Caco-2 (cell line): ENCODE measurements around the gene ATAD3C. TPM values are rescaled to one million over a fixed set of nuclear protein-coding genes. Genes with fewer than 3 reads are reported as not detected.

Experiments
- BruUV-seq: library from RNA; stranded (reverse); fragments of 400-500 nt; replicated peaks from 2 replicates; lab custom pipeline; 2021; lab: Mats Ljungman, UMichigan
- CTCF ChIA-PET: fragments of 300-600 bp; sonication (Branson Sonifier 250); formaldehyde crosslinking; loops from one replicate; lab custom pipeline; 2022; ENCODE audit warnings: antibody characterized with exemption; lab: Charles Lee
- POLR2A ChIA-PET: fragments of 300-600 bp; sonication (Branson Sonifier 250); formaldehyde crosslinking; loops from one replicate; lab custom pipeline; 2022; ENCODE audit warnings: antibody characterized with exemption; lab: Charles Lee
- DNase-seq, 2 experiments: peaks; one replicate each; pipeline versions ENCODE4 v3.0.0 to v3.0.0-alpha.2; 2020 to 2022
- H3K27me3 ChIP-seq: replicated peaks from 2 replicates; pipeline ENCODE4 v1.6.0; 2011; ENCODE audit warnings: low read length; ENCODE audit not compliant: control insufficient read depth, insufficient read depth
- H3K36me3 ChIP-seq: 2 replicates; pipeline ENCODE4 v1.5.1; 2011; ENCODE audit warnings: low read length; ENCODE audit not compliant: control insufficient read depth, insufficient read depth
- H3K4me1 ChIP-seq: fragments of 250-450 bp; sonication (Bioruptor Pico); 2 replicates; pipeline ENCODE4 v1.5.1; 2020; ENCODE audit warnings: mild to moderate bottlenecking
- H3K4me3 ChIP-seq: 2 replicates; pipeline ENCODE4 v1.5.1; 2011; ENCODE audit warnings: low read depth, mild to moderate bottlenecking, control low read depth, low read length
- H3K9me3 ChIP-seq: fragments of 250-450 bp; sonication (Bioruptor Pico); 2 replicates; pipeline ENCODE4 v1.5.1; 2020; ENCODE audit warnings: mild to moderate bottlenecking, moderate library complexity
- H3K27ac Mint-ChIP-seq: one replicate; pipeline ENCODE4 v1.8.0; 2022; ENCODE audit warnings: mixed read lengths; ENCODE audit not compliant: unreplicated experiment
- H3K27me3 Mint-ChIP-seq: one replicate; pipeline ENCODE4 v1.8.0; 2022; ENCODE audit warnings: mixed read lengths; ENCODE audit not compliant: insufficient read depth, unreplicated experiment
- H3K36me3 Mint-ChIP-seq: one replicate; pipeline ENCODE4 v1.8.0; 2022; ENCODE audit warnings: mild to moderate bottlenecking, mixed read lengths; ENCODE audit not compliant: insufficient read depth, unreplicated experiment
- H3K4me1 Mint-ChIP-seq: one replicate; pipeline ENCODE4 v1.8.0; 2022; ENCODE audit warnings: low read depth, mixed read lengths; ENCODE audit not compliant: unreplicated experiment
- H3K4me3 Mint-ChIP-seq: one replicate; pipeline ENCODE4 v1.8.0; 2022; ENCODE audit warnings: mild to moderate bottlenecking, moderate library complexity, mixed read lengths; ENCODE audit not compliant: unreplicated experiment
- H3K9me3 Mint-ChIP-seq: one replicate; pipeline ENCODE4 v1.8.0; 2022; ENCODE audit warnings: mixed read lengths; ENCODE audit not compliant: unreplicated experiment
- CTCF ChIP-seq, 2 experiments: fragments of 200-600 bp in 1 of 2; IDR thresholded peaks; 1 replicate in 1 of 2; 2 replicates in 1 of 2; pipeline versions ENCODE4 v1.5.1 to v1.8.0; 2011 to 2022; ENCODE audit warnings: antibody characterized with exemption in 1 of 2, control low read depth in 1 of 2, inconsistent platforms in 1 of 2, low read depth in 1 of 2, low read length in 1 of 2, mild to moderate bottlenecking in 1 of 2, moderate library complexity in 1 of 2; ENCODE audit not compliant: insufficient read depth in 1 of 2, severe bottlenecking in 1 of 2, unreplicated experiment in 1 of 2
- intact Hi-C: fragments of 100-400 bp; cut with micrococcal nuclease; formaldehyde crosslinking; loops from one replicate; pipeline ENCODE4 v1.10.0; 2022; ENCODE audit not compliant: unreplicated experiment
- total RNA-seq: library from RNA; stranded (reverse); gene quantifications from 2 replicates; pipeline ENCODE4 v1.2.3, GENCODE V29; 2022

The ATAD3C gene
- total RNA-seq, 1 experiment from 2014 or later: 0.95 TPM

GRCh38 chr1:1419363-1419812 is 30.1 kb upstream of the ATAD3C start:
- Mint-ChIP-seq H3K36me3 (no peaks in the 10 kb centered on the region), H3K27me3 (no peaks in the 10 kb centered on the region), H3K4me1 (no peaks in the 10 kb centered on the region), H3K9me3 (no peaks in the 10 kb centered on the region), H3K27ac (no peak overlapping the region), H3K4me3 (no peak overlapping the region)
- no peak for DNase-seq
- H3K4me1 ChIP-seq: peaks cover 25% of the 10 kb centered on the region
- BruUV-seq: no TSS peak
- H3K9me3 ChIP-seq: no peaks in the 10 kb centered on the region
- H3K36me3 ChIP-seq: no peaks in the 10 kb centered on the region
- CTCF ChIA-PET: no interaction called here
- POLR2A ChIA-PET: no interaction called here
- intact Hi-C loops: no loop called here
- H3K4me3 ChIP-seq: no peak overlapping the region
- no peak for TF ChIP-seq CTCF (IDR thresholded peaks at IDR 0.05; ENCODE audit: insufficient read depth in 1 of 2, low read depth in 1 of 2, low read length in 1 of 2, severe bottlenecking in 1 of 2, unreplicated experiment in 1 of 2)
- H3K27me3 ChIP-seq: no peaks in the 10 kb centered on the region

DNA sequence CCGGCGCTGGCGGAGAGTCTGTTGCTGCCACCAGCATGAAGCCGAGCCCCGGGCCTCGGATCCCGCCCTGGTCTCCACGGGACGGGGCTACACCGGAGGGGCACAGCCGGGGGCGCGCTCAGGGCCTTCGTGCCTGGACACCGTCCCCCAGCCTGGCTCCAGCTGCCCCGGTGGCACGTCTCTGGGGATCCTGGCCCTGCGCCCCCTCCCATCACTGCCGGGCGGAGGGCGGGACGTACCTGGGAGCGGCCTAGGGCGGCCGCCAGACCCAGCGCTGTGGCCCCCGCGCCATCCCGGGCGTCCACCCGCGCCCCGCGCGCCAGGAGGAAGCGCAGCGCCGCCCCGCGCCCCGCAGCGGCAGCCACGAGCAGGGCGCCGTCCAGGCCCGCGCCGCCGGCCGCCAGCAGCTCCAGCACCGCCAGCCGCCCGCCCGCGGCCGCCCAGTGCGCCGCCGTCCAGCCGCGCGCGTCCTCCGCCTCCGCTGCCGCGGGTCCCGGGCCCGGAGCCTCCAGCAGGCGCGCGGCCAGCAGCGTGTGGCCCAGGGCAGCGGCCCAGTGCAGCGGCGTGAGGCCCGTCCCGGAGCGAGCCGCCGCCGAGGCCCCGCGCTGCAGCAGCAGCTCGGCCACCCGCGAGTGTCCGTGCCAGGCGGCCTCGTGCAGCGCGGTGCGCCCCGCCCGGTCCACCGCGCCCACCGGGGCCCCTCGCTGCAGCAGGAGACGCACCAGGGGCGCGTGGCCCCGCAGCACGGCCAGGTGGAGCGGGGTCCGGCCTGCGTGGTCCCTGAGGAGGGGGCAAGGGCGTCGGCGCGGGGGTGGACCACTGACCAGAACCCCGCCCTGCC is 29.5 kb upstream of the ATAD3C start:
- ChIA-PET POLR2A (no interaction called here), CTCF (interaction anchor here (0.5 kb wide), 1 partner anchor 86 kb away, joined by 3 read pairs; no protein-coding TSS in a partner anchor)
- Histone ChIP-seq H3K27me3 (no peaks in the 10 kb centered on the region), H3K4me3 (no peak overlapping the region), H3K36me3 (no peaks in the 10 kb centered on the region), H3K4me1 (peaks cover 25% of the 10 kb centered on the region), H3K9me3 (no peaks in the 10 kb centered on the region)
- no peaks in the 10 kb centered on the region for H3K4me1 Mint-ChIP-seq
- H3K9me3 Mint-ChIP-seq: no peaks in the 10 kb centered on the region
- H3K36me3 Mint-ChIP-seq: no peaks in the 10 kb centered on the region
- BruUV-seq: no TSS peak
- no peak overlapping the region for H3K27ac Mint-ChIP-seq
- no peak overlapping the region for H3K4me3 Mint-ChIP-seq
- no peaks in the 10 kb centered on the region for H3K27me3 Mint-ChIP-seq
- no peak for TF ChIP-seq CTCF (IDR thresholded peaks at IDR 0.05; ENCODE audit: insufficient read depth in 1 of 2, low read depth in 1 of 2, low read length in 1 of 2, severe bottlenecking in 1 of 2, unreplicated experiment in 1 of 2)
- DNase-seq: no peak
- intact Hi-C loops: no loop called here

- H3K9me3 Mint-ChIP-seq: no peaks in the 10 kb centered on the region
- no peaks in the 10 kb centered on the region for H3K36me3 ChIP-seq
- no peak overlapping the region for H3K27ac Mint-ChIP-seq
- no TSS peak for BruUV-seq
- H3K36me3 Mint-ChIP-seq: no peaks in the 10 kb centered on the region
- H3K4me1 Mint-ChIP-seq: no peaks in the 10 kb centered on the region
- ChIA-PET POLR2A (no interaction called here), CTCF (interaction anchor here (0.5 kb wide), 1 partner anchor 85 kb away, joined by 3 read pairs; no protein-coding TSS in a partner anchor)
- TF ChIP-seq CTCF (IDR thresholded peaks at IDR 0.05; ENCODE audit: insufficient read depth in 1 of 2, low read depth in 1 of 2, low read length in 1 of 2, severe bottlenecking in 1 of 2, unreplicated experiment in 1 of 2): no peak
- peak overlapping the region; percentile 33 for H3K4me3 Mint-ChIP-seq
- no peaks in the 10 kb centered on the region for H3K27me3 Mint-ChIP-seq
- peaks cover 25% of the 10 kb centered on the region for H3K4me1 ChIP-seq
- no peaks in the 10 kb centered on the region for H3K9me3 ChIP-seq
- intact Hi-C loops: no loop called here
- no peak for DNase-seq
- H3K27me3 ChIP-seq: no peaks in the 10 kb centered on the region
- H3K4me3 ChIP-seq: no peak overlapping the region
These were observed 28.8 kb upstream of the ATAD3C start for GRCh38 chr1:1420654-1421141.
